Muscle of leg (tissue), 11 donors: ENCODE measurements around the gene CHRDL2. TPM values are rescaled to one million over a fixed set of nuclear protein-coding genes. Genes with fewer than 3 reads are reported as not detected.
A peak's percentile ranks its signal among the peaks of the same experiment; 100 is the strongest.

Experiments
- DNase-seq: peaks from one replicate; pipeline ENCODE4 v3.0.0; 2013
- H3K27ac ChIP-seq: one replicate; pipeline ENCODE4 v1.5.1; 2013; ENCODE audit warnings: mild to moderate bottlenecking, low read length, control low read depth
- H3K27me3 ChIP-seq: one replicate; pipeline ENCODE4 v1.6.1; 2013; ENCODE audit warnings: low read length; ENCODE audit not compliant: control insufficient read depth, insufficient read depth
- H3K36me3 ChIP-seq: one replicate; pipeline ENCODE4 v1.6.1; 2013; ENCODE audit warnings: low read length; ENCODE audit not compliant: control insufficient read depth, insufficient read depth
- H3K4me1 ChIP-seq: one replicate; pipeline ENCODE4 v1.6.1; 2013; ENCODE audit warnings: low read length; ENCODE audit not compliant: control insufficient read depth, insufficient read depth
- H3K4me3 ChIP-seq: one replicate; pipeline ENCODE4 v1.5.1; 2013; ENCODE audit warnings: low read length, control low read depth
- H3K9me3 ChIP-seq: replicated peaks from 2 replicates; pipeline ENCODE4 v1.6.1; 2013; ENCODE audit warnings: low read depth, low read length; ENCODE audit not compliant: control insufficient read depth
- WGBS: methylation state at CpG from one replicate; pipeline ENCODE4 v1.1.5; 2013; ENCODE audit warnings: missing lambda C conversion rate; ENCODE audit not compliant: insufficient coverage; 5-methylcytosine and 5-hydroxymethylcytosine counted together
- polyA plus RNA-seq, 8 donors: library from polyadenylated mRNA; unstranded; fragments of 120-200 nt; gene quantifications; one replicate each; pipeline versions ENCODE4 v1.2.1 to v1.2.3, GENCODE V29; 2013; ENCODE audit warnings: inconsistent platforms in 1 of 8, low replicate concordance in 1 of 8; ENCODE audit not compliant: insufficient read length in 8 of 8, insufficient read depth in 1 of 8
- total RNA-seq: library from RNA; stranded (reverse); fragments of 120-200 nt; gene quantifications from one replicate; pipeline ENCODE4 v1.2.4, GENCODE V29; 2013

The CHRDL2 gene
- total and polyA plus RNA-seq, 9 donors = 0.49 to 5.3 (median 1.7) TPM

DNA sequence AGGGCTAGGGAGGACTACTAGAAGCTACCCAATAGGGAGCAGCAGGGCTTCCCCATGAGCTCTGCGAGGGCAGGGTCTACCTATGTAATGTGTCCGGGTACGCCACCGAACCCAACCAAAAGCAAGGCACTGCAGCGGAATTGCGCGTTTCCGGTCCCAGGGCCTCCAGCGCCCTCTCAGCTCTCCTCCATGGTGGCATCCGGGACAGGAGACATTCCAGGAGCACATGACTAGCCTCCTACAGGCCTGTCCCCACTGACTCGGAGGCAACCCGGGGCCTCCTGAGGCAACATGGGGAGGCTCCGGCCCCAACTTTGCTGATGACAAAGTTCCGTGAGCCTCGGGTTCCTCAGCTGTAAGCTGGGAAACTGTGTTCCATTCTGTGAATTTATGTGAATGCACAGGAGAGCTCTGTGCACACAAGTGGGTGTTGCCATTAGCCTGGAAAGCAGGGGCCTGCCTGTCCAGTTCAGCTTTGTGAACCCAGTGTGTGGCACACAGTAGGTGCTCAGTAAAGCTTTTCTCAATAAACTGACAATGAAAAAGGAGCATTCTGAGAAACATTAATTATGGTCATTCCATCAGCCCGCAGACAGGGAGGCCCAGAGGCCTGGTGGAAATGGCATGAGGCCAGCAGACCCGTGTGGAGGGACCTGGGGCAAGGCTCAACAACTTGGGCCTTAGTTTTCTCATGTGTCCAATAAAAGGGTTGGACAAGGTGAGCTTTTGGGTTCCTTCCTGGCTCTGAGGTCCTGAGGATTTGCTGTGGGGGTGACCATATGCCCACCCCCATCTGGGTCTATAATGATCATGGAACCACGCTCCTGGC lies 50.3 kb downstream of the CHRDL2 start:
- Histone ChIP-seq H3K27ac (no peak overlapping the region), H3K4me3 (no peak overlapping the region), H3K4me1 (peaks cover 49% of the 10 kb centered on the region), H3K9me3 (no peaks in the 10 kb centered on the region), H3K36me3 (no peaks in the 10 kb centered on the region), H3K27me3 (peaks cover 8% of the 10 kb centered on the region)
- DNase-seq = no peak
- 89% methylated on average over 16 of the region's 18 CpGs for WGBS

DNA sequence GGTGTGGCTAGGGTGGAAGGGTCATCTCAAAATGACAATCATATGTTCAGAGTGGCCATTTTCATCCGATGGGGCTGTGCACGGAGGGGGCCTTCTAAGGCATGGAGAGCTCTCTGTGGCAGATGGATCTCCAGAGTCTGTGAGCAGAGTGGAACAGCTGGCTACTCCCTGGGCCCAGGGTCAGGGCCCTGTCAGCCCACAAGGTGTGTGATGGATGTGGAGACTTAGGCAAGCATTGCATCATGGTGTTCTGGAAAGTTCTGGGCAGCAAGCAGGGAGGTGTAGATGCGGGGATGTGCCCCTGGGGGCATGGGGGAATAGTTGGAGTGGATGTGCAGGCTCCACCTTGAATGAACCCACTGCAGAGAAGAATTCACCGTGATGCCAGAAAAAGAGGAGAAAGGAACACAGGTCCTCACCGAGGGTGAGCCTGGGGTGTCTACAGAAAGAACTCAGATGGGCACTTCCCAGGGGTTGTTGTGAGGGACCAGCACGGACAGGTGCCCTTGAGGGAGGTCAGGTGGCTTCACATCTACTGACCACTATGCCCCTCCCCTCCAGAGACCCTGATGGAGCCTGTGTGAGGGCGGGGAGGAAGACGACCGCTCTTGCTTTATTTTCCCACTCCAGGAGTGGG lies 51.1 kb downstream of the CHRDL2 start:
- Histone ChIP-seq H3K27me3 (peaks cover 8% of the 10 kb centered on the region), H3K9me3 (no peaks in the 10 kb centered on the region), H3K4me1 (peaks cover 49% of the 10 kb centered on the region), H3K36me3 (no peaks in the 10 kb centered on the region), H3K27ac (no peak overlapping the region), H3K4me3 (no peak overlapping the region)
- WGBS = 89% methylated on average over 5 of the region's 9 CpGs
- DNase-seq = no peak

DNA sequence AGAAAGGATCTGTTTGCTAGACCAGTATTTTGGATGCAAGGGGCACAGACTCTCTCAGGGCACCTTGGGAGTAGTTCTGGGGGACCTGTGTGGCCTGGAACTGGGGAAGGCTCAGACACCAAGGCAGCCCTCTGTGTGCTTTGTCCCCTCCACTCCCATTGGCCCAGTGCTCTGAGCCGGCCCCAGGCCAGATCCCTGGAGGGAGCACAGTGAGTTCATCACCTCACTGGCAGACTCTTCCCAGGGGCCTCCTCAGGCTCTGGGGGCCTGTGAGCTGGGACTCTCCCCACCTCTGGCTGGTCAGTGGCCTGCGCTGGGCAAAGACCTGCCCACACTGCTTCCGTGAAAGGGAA lies 51.7 kb downstream of the CHRDL2 start:
- no peak overlapping the region for H3K4me3 ChIP-seq
- WGBS = 50% methylated on average over 1 of the region's 3 CpGs
- no peak for DNase-seq
- H3K36me3 ChIP-seq = no peaks in the 10 kb centered on the region
- no peak overlapping the region for H3K27ac ChIP-seq
- H3K9me3 ChIP-seq = peaks cover under 1% of the 10 kb centered on the region
- H3K4me1 ChIP-seq = peaks cover 49% of the 10 kb centered on the region
- H3K27me3 ChIP-seq = peaks cover 8% of the 10 kb centered on the region

DNA sequence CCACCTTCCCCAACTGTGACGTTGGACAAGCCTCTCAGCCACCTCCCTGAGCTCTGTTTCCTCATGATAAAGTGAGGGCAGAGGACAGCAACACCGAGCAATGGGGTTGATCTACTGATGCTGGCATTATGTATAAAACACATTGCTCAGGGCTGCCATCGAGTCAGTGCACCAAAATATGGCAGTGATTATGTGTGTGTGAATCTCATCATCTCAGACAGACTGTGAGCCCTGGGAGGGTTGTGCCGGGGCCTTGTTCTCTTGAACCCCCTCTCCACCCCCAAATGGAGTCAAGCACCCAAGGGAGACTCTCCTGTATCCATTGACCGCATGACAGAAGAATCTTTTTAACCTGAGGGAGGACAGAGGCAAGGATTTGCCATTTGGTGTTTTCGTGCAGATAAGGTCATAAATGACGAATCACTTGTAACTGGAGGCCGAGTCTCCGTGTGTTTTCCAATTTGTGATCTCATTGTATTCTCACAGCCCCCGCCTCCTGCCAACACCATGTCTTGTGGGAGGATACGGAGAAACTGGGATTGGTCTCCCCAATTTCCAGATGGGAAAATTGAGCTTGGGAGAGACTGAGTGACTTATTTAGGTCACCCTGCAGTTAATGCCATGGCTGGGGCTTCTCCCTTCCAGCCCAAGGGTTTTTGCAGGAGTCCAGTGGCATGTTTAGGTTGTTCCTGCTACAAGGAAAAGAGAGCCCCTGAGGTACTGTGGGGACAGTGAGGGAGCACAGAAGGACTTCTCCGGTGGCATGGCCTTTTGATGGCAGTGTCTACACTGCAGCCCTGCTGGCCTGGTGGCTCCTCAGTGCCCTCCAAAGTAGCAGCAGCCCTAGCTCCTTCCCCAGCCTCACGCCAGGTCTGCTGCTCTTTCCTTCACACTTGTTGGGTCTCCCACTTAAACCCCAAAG lies 52.4 kb downstream of the CHRDL2 start:
- H3K36me3 ChIP-seq = no peaks in the 10 kb centered on the region
- H3K27ac ChIP-seq = no peak overlapping the region
- H3K4me3 ChIP-seq = no peak overlapping the region
- DNase-seq = no peak
- H3K4me1 ChIP-seq = peaks cover 48% of the 10 kb centered on the region
- H3K27me3 ChIP-seq = peaks cover 6% of the 10 kb centered on the region
- peaks cover 2% of the 10 kb centered on the region for H3K9me3 ChIP-seq
- WGBS = 72% methylated on average over 5 of the region's 13 CpGs

DNA sequence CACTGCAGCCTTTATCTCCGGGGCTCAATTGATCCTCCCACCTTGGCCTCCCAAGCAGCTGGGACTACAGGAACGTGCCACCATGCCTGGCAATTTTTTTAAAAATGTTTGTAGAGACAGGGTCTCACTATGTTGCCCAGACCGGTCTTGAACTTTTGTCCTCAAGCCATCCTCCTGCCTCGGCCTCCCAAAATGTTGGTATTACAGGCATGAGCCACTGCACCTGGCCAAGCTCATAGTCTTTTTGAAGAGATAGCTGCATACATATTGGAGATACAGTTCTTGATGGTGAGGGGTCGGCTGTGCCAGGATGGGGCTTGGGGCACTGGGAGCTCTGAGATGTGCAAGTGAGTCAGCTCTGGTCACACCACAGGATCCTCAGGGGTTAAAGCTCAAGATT lies 53.2 kb downstream of the CHRDL2 start:
- Histone ChIP-seq H3K27ac (peak overlapping the region; percentile 11), H3K36me3 (no peaks in the 10 kb centered on the region), H3K27me3 (peaks cover 2% of the 10 kb centered on the region), H3K4me1 (peaks cover 52% of the 10 kb centered on the region), H3K4me3 (no peak overlapping the region), H3K9me3 (peaks cover 2% of the 10 kb centered on the region)
- WGBS = 95% methylated on average over 4 of the region's 5 CpGs
- no peak for DNase-seq

DNA sequence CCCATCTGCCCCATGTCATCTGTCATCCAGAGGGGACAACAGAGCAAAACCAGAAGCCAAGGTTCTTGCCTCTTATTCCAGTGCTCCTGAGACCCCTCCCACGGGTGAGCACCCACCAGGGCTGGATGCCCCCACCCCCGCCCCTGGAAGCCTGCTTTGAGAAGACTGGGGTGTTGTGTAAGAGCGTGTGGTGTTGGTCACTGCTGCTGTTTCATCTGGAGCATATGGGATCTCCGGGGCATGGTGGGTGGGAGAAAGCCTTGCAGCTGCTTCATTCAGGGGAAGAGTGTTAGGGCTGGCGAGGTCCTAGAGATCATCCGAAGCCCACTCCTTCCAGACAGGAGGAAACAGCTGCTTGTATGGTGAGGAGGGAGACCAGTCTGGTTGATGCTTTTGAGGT lies 54.1 kb downstream of the CHRDL2 start:
- Histone ChIP-seq H3K4me1 (peaks cover 55% of the 10 kb centered on the region), H3K27me3 (peaks cover 2% of the 10 kb centered on the region), H3K4me3 (no peak overlapping the region), H3K27ac (peak overlapping the region; percentile 83), H3K9me3 (peaks cover 2% of the 10 kb centered on the region), H3K36me3 (no peaks in the 10 kb centered on the region)
- 74% methylated on average over 5 of the region's 6 CpGs for WGBS
- DNase-seq = peak; percentile 65

DNA sequence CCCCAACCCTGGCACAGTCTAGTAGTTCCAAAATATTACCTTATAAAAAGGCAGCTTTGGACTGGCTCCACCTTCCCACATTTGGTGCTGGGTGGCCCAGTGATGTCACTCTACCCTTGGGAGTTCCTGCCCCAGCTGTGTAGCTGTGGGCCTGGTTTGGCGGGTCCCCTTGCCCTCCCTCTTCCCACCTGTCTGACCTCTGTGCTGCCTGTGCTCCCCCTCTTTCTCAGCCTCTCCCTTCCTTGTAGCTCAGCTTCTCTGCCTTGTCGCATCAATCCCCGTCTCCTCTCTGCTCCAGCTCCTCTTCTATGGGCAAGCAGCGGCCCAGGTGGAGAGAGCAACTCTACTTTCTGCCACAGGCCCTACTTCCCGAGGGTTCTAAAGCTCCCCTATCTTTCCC lies 54.6 kb downstream of the CHRDL2 start:
- Histone ChIP-seq H3K27me3 (no peaks in the 10 kb centered on the region), H3K27ac (peak overlapping the region; percentile 83), H3K9me3 (peaks cover 2% of the 10 kb centered on the region), H3K36me3 (no peaks in the 10 kb centered on the region), H3K4me1 (peaks cover 51% of the 10 kb centered on the region), H3K4me3 (no peak overlapping the region)
- no peak for DNase-seq
- 81% methylated on average over 4 of the region's 5 CpGs for WGBS

DNA sequence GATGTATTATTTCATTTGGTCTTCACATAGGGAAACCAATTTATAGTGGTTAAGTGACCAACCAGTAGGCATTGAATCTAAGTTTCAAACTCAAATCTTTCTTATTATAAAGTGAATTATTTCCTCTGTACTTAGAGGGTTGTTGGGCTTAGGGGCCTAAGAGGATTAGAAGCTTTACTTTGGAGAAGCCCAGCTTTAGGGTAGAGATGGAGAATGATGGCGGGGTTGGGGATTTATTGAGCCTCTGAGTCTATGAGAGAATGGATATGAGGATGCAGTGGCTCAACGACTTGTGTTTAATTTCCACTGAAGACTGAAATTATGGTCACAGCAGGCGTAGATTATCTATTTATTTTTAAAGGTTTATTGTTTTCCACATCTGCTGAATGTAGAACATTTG lies 55.5 kb downstream of the CHRDL2 start:
- WGBS = 83% methylated on average over 1 of the region's 3 CpGs
- peaks cover 46% of the 10 kb centered on the region for H3K4me1 ChIP-seq
- no peak overlapping the region for H3K27ac ChIP-seq
- peaks cover 2% of the 10 kb centered on the region for H3K9me3 ChIP-seq
- H3K36me3 ChIP-seq = no peaks in the 10 kb centered on the region
- H3K4me3 ChIP-seq = no peak overlapping the region
- no peak for DNase-seq
- no peaks in the 10 kb centered on the region for H3K27me3 ChIP-seq

DNA sequence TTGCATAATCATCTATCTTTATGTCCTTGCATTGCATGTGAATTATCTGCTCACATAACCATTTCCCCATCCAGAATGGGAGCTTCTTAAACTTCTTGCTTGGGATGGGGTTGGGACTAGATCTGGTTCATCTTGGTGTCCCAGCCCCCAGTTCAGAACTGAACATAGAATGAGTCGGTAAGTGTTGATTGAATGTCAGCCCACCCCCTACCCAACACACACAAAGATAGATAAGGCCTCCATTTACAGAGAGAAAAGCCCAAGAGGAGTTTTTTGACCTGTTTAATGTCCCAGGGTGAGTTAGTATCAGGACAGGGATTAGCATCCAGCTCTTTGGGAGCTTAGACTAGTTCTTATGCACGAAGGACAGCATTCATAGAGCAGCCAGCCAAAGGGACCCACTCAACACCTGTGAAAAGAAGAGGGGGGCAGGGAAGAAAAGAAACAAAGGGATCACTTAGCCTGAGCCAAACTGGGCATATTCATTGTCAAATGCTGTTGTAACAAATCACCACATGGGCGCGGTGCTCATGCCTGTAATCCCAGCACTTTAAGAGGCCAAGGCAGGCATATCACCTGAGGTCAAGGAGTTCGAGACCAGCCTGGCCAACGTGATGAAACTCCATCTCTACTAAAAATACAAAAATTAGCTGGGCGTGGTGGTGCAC lies 57.4 kb downstream of the CHRDL2 start:
- no peaks in the 10 kb centered on the region for H3K36me3 ChIP-seq
- peaks cover 49% of the 10 kb centered on the region for H3K4me1 ChIP-seq
- H3K27me3 ChIP-seq = no peaks in the 10 kb centered on the region
- H3K9me3 ChIP-seq = peaks cover 2% of the 10 kb centered on the region
- DNase-seq = no peak
- WGBS = 93% methylated on average over 2 of the region's 7 CpGs
- H3K27ac ChIP-seq = peak overlapping the region; percentile 77
- no peak overlapping the region for H3K4me3 ChIP-seq
